Activated CD4-positive, alpha-beta T cell treated with anti-CD3 and anti-CD28 coated beads, Interleukin-2, amount 10 ng/mL, durations not matched to agents 7 days and 5 days (primary cell): Measurements from ENCODE around the gene GAS2L1. TPM values are rescaled to one million over a fixed set of nuclear protein-coding genes. Genes with fewer than 3 reads are reported as not detected.

Experiments
- CTCF ChIA-PET: fragments of 350-600 bp; sonication (Branson Sonifier 250); formaldehyde crosslinking; loops from one replicate; lab custom pipeline; 2021; ENCODE audit warnings: antibody characterized with exemption; lab: Charles Lee
- POLR2A ChIA-PET: fragments of 350-600 bp; sonication (Branson Sonifier 250); formaldehyde crosslinking; loops from one replicate; lab custom pipeline; 2021; ENCODE audit warnings: antibody characterized with exemption; lab: Charles Lee
- DNase-seq: peaks from one replicate; pipeline ENCODE4 v3.0.0-alpha.2; 2020
- H3K27ac Mint-ChIP-seq: one replicate; pipeline ENCODE4 v1.8.0; 2021; ENCODE audit warnings: mild to moderate bottlenecking, moderate library complexity, mixed read lengths
- H3K27me3 Mint-ChIP-seq: one replicate; pipeline ENCODE4 v1.8.0; 2021; ENCODE audit warnings: mixed read lengths
- H3K36me3 Mint-ChIP-seq: one replicate; pipeline ENCODE4 v1.8.0; 2021; ENCODE audit warnings: low read depth, mixed read lengths
- H3K4me1 Mint-ChIP-seq: one replicate; pipeline ENCODE4 v1.8.0; 2021; ENCODE audit warnings: mixed read lengths
- H3K4me3 Mint-ChIP-seq: one replicate; pipeline ENCODE4 v1.8.0; 2021; ENCODE audit warnings: mild to moderate bottlenecking, moderate library complexity, mixed read lengths
- H3K9me3 Mint-ChIP-seq: one replicate; pipeline ENCODE4 v1.8.0; 2021; ENCODE audit warnings: mixed read lengths
- total RNA-seq, 2 experiments: library from RNA; stranded (reverse); gene quantifications; one replicate each; pipeline ENCODE4 v1.2.3, GENCODE V29; 2021

Gene GAS2L1
- total RNA-seq, 2 experiments from 2014 or later, result 4.7 to 5.1 TPM

GRCh38 chr22:29306835-29307595, 565 bp downstream of the GAS2L1 start:
- ChIA-PET POLR2A (no interaction called here), CTCF (no interaction called here)
- Mint-ChIP-seq H3K27me3 (peaks cover 22% of the 10 kb centered on the region), H3K27ac (peak overlapping the region; percentile 31), H3K9me3 (no peaks in the 10 kb centered on the region), H3K4me3 (peak overlapping the region; percentile 73), H3K36me3 (no peaks in the 10 kb centered on the region), H3K4me1 (peaks cover 37% of the 10 kb centered on the region)
- DNase-seq, result peak; percentile 30

- peaks cover 27% of the 10 kb centered on the region for H3K27me3 Mint-ChIP-seq
Observed at GRCh38 chr22:29307596-29308147, 1.2 kb downstream of the GAS2L1 start.

GRCh38 chr22:29308148-29308790, 1.8 kb downstream of the GAS2L1 start:
- CTCF ChIA-PET, result interaction anchor here (0.5 kb wide), 1 partner anchor 422 kb away, joined by 3 read pairs; no protein-coding TSS in a partner anchor
- no peaks in the 10 kb centered on the region for H3K9me3 Mint-ChIP-seq
- H3K27me3 Mint-ChIP-seq, result peaks cover 33% of the 10 kb centered on the region
- no peaks in the 10 kb centered on the region for H3K36me3 Mint-ChIP-seq
- peaks cover 37% of the 10 kb centered on the region for H3K4me1 Mint-ChIP-seq
- H3K27ac Mint-ChIP-seq, result peak overlapping the region; percentile 72
- POLR2A ChIA-PET, result no interaction called here
- peak overlapping the region; percentile 38 for H3K4me3 Mint-ChIP-seq
- no peak for DNase-seq

More at GRCh38 chr22:29307596-29308147, 1.2 kb downstream of the GAS2L1 start:
- ChIA-PET POLR2A (no interaction called here), CTCF (no interaction called here)
- Mint-ChIP-seq H3K4me3 (peak overlapping the region; percentile 73), H3K9me3 (no peaks in the 10 kb centered on the region), H3K4me1 (peaks cover 37% of the 10 kb centered on the region), H3K36me3 (no peaks in the 10 kb centered on the region), H3K27ac (peak overlapping the region; percentile 31)
- no peak for DNase-seq

- peak overlapping the region; percentile 72 for H3K27ac Mint-ChIP-seq
- POLR2A ChIA-PET, result no interaction called here
- peak overlapping the region; percentile 38 for H3K4me3 Mint-ChIP-seq
Observed at GRCh38 chr22:29308791-29309262, 2.4 kb downstream of the GAS2L1 start.

GRCh38 chr22:29309332-29310064, 3.0 kb downstream of the GAS2L1 start:
- ChIA-PET POLR2A (no interaction called here), CTCF (interaction anchor here (0.8 kb wide), 1 partner anchor 287 kb away, joined by 3 read pairs; no protein-coding TSS in a partner anchor)
- H3K27me3 Mint-ChIP-seq, result peaks cover 42% of the 10 kb centered on the region
- H3K9me3 Mint-ChIP-seq, result no peaks in the 10 kb centered on the region
- peaks cover 44% of the 10 kb centered on the region for H3K4me1 Mint-ChIP-seq
- H3K27ac Mint-ChIP-seq, result peak overlapping the region; percentile 72
- H3K36me3 Mint-ChIP-seq, result peaks cover 2% of the 10 kb centered on the region
- no peak for DNase-seq
- H3K4me3 Mint-ChIP-seq, result no peak overlapping the region

More at GRCh38 chr22:29308791-29309262, 2.4 kb downstream of the GAS2L1 start:
- DNase-seq, result peak; percentile 53
- CTCF ChIA-PET, result interaction anchor here (0.5 kb wide), 1 partner anchor 423 kb away, joined by 3 read pairs; no protein-coding TSS in a partner anchor
- Mint-ChIP-seq H3K27me3 (peaks cover 39% of the 10 kb centered on the region), H3K4me1 (peaks cover 40% of the 10 kb centered on the region), H3K36me3 (no peaks in the 10 kb centered on the region), H3K9me3 (no peaks in the 10 kb centered on the region)

GRCh38 chr22:29310065-29310862, 3.8 kb downstream of the GAS2L1 start:
- ChIA-PET CTCF (interaction anchor here (0.6 to 3.8 kb wide), 4 partner anchors 7 to 286 kb away, joined by 3 to 24 read pairs (median 4); no protein-coding TSS in a partner anchor), POLR2A (no interaction called here)
- Mint-ChIP-seq H3K9me3 (no peaks in the 10 kb centered on the region), H3K27ac (no peak overlapping the region), H3K4me1 (peaks cover 46% of the 10 kb centered on the region), H3K36me3 (peaks cover 2% of the 10 kb centered on the region), H3K27me3 (peaks cover 42% of the 10 kb centered on the region), H3K4me3 (no peak overlapping the region)
- DNase-seq, result no peak

- POLR2A ChIA-PET, result no interaction called here
- Mint-ChIP-seq H3K4me3 (no peak overlapping the region), H3K9me3 (no peaks in the 10 kb centered on the region), H3K27me3 (peaks cover 39% of the 10 kb centered on the region), H3K4me1 (peaks cover 42% of the 10 kb centered on the region), H3K27ac (no peak overlapping the region), H3K36me3 (peaks cover 2% of the 10 kb centered on the region)
- peak; percentile 56 for DNase-seq
- CTCF ChIA-PET, result interaction anchor here (0.6 to 3.8 kb wide), 3 partner anchors 8 to 26 kb away, joined by 3 to 24 read pairs (median 4); no protein-coding TSS in a partner anchor
Observed at GRCh38 chr22:29310863-29311339, 4.5 kb downstream of the GAS2L1 start.

DNA sequence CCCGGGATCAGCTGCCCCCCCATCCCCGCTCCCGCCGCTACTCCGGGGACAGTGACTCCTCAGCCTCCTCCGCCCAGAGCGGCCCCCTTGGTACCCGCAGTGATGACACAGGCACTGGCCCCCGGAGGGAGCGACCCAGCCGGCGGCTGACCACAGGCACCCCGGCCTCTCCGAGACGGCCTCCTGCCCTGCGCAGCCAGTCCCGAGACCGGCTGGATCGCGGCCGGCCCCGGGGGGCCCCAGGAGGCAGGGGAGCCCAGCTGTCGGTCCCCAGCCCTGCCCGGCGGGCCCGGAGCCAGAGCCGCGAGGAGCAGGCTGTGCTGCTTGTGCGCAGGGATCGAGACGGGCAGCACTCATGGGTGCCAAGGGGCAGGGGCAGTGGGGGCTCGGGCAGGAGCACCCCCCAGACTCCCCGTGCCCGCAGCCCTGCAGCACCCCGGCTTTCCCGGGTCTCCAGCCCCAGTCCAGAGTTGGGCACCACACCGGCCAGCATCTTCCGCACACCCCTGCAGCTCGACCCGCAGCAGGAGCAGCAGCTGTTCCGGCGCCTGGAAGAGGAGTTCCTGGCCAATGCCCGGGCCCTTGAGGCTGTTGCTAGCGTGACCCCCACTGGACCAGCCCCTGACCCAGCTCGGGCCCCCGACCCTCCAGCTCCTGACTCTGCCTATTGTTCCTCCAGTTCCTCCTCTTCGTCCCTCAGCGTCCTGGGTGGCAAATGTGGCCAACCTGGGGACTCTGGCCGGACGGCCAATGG, 5.2 kb downstream of the GAS2L1 start:
- Mint-ChIP-seq H3K4me1 (peaks cover 36% of the 10 kb centered on the region), H3K27ac (no peak overlapping the region), H3K9me3 (no peaks in the 10 kb centered on the region), H3K36me3 (peaks cover 2% of the 10 kb centered on the region), H3K27me3 (peaks cover 41% of the 10 kb centered on the region), H3K4me3 (no peak overlapping the region)
- DNase-seq, result no peak
- ChIA-PET CTCF (interaction anchor here (0.6 to 3.8 kb wide), 4 partner anchors 9 to 293 kb away, joined by 3 to 24 read pairs (median 4); no protein-coding TSS in a partner anchor), POLR2A (no interaction called here)

DNA sequence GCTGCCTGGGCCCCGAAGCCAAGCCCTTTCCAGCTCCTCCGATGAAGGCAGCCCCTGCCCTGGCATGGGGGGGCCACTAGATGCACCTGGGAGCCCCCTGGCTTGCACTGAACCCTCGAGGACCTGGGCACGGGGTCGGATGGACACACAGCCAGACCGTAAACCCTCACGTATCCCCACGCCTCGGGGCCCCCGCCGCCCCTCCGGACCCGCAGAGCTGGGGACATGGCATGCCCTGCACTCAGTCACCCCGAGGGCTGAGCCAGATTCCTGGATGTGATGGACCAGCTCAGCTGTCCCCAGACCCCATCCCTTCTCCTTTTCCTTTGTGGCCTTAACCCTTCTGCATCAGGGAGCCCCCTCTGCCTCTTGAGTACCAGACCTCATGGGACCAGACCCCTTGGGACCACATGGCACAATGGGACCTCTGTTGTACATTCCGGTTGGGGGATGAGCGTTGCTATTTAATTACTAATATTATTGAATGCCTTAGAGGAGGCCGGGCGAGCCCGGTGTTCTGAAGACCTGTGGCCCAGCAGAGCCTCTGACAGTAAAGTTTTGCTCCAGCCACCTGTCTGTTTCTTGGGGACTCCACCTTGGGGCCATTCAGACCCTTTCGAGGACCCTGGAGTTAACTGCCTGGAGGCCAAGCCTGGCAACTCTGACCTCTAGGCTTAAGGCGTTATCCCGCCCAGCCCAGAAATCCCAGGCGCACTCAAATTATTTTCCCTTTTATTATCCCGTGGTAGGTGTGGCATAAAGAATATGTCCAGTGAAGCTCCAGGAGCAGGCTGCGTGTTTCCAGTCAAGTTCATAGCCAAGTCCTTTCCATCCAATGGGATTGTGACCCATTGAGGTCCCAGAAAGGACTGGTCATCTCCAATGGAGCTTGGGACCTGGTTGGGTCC, 6.0 kb downstream of the GAS2L1 start:
- Mint-ChIP-seq H3K4me1 (peaks cover 33% of the 10 kb centered on the region), H3K4me3 (no peak overlapping the region), H3K27me3 (peaks cover 47% of the 10 kb centered on the region), H3K36me3 (peaks cover 2% of the 10 kb centered on the region), H3K9me3 (no peaks in the 10 kb centered on the region), H3K27ac (no peak overlapping the region)
- DNase-seq, result no peak
- ChIA-PET CTCF (interaction anchor here (0.6 to 3.8 kb wide), 9 partner anchors 10 to 567 kb away, joined by 3 to 24 read pairs (median 3); no protein-coding TSS in a partner anchor), POLR2A (no interaction called here)

DNA sequence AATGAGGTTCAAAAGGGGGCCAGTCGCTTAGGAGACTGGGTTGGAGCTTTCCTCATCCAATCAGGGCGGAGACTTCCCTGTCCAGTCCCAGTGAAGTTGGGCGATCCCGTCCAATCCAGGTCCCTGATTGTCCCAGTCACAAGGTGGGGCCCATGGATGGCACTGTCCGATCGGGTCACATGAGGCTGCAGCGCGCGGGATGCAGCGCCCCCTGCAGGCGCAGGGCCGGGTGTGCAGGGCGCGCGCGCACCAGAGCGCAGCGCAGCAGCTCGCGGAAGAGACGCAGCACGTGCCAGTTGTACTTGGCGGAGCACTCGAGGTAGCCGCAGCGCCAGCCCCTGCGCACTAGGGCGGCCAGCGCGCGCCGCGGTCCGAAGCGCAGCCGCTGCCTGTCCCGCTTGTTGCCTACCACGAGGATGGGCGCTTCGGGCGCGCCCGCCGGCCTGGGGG, 6.7 kb downstream of the GAS2L1 start:
- DNase-seq, result no peak
- Mint-ChIP-seq H3K4me1 (peaks cover 30% of the 10 kb centered on the region), H3K4me3 (no peak overlapping the region), H3K27me3 (peaks cover 45% of the 10 kb centered on the region), H3K36me3 (peaks cover 2% of the 10 kb centered on the region), H3K27ac (no peak overlapping the region), H3K9me3 (no peaks in the 10 kb centered on the region)
- CTCF ChIA-PET, result interaction anchor here (0.6 to 3.8 kb wide), 8 partner anchors 10 to 567 kb away, joined by 3 to 24 read pairs (median 3); no protein-coding TSS in a partner anchor
- POLR2A ChIA-PET, result no interaction called here
